Measurements from ENCODE around the gene GCM1. TPM values are rescaled to one million over a fixed set of nuclear protein-coding genes. Genes with fewer than 3 reads are reported as not detected.

The GCM1 gene
- total RNA-seq, 1 experiment from 2014 or later: 0.24 TPM

DNA sequence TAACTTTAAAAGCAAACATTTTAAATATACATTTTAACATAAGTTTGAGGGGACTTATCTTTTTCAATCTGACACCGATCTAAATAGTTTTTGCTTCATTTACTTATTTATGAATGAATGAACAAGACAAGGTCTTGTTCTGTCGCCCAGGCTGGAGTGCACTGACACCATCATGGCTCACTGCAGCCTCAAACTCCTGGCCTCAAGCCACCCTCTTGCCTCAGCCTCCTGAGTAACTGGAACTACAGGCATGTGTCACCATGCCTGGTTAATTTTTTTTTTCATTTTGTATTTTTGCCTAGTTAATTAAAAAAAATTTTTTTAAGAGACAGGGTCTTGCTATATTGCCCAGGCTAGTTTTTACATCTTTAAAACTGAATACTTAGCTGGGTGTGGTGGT is 58.1 kb downstream of the GCM1 start:
- peaks cover 62% of the 10 kb centered on the region for H3K36me3 ChIP-seq (ENCODE audit: insufficient read depth, low read length, poor library complexity, severe bottlenecking)
- POLR2A ChIA-PET (ENCODE audit: low non-redundant PET): no interaction called here
- no peak for TF ChIP-seq EZH2 (IDR thresholded peaks at IDR 0.05; ENCODE audit: borderline replicate concordance, low read depth, low read length, poor library complexity, severe bottlenecking)
- TF ChIP-seq, protein P1, sequence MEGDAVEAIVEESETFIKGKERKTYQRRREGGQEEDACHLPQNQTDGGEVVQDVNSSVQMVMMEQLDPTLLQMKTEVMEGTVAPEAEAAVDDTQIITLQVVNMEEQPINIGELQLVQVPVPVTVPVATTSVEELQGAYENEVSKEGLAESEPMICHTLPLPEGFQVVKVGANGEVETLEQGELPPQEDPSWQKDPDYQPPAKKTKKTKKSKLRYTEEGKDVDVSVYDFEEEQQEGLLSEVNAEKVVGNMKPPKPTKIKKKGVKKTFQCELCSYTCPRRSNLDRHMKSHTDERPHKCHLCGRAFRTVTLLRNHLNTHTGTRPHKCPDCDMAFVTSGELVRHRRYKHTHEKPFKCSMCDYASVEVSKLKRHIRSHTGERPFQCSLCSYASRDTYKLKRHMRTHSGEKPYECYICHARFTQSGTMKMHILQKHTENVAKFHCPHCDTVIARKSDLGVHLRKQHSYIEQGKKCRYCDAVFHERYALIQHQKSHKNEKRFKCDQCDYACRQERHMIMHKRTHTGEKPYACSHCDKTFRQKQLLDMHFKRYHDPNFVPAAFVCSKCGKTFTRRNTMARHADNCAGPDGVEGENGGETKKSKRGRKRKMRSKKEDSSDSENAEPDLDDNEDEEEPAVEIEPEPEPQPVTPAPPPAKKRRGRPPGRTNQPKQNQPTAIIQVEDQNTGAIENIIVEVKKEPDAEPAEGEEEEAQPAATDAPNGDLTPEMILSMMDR (conservative IDR thresholded peaks at IDR 0.05; ENCODE audit: low read depth, low read length): no peak

DNA sequence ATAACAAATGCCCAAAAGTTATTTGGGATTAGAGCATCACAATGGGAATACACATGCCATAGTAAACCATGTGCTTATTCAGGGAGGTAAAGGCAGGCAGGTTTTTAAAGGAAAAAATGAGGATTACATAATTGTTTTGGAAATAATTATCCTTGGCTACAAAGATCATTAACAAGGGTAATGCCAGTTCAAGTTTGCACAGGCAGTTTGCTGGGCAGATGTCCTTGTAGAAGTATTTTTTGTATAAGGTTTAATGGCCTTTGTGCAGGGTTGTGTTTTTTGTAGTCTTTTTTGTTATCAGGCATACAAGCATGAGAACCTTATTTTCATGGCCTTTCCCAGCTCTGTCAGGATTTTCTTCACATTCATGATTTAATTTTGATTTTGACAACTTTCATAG is 58.7 kb downstream of the GCM1 start:
- TF ChIP-seq, protein P1 (conservative IDR thresholded peaks at IDR 0.05; ENCODE audit: low read depth, low read length): no peak
- TF ChIP-seq EZH2 (IDR thresholded peaks at IDR 0.05; ENCODE audit: borderline replicate concordance, low read depth, low read length, poor library complexity, severe bottlenecking): no peak

More for the DNA sequence above, 58.1 kb downstream of the GCM1 start:
- no peaks in the 10 kb centered on the region for H3K4me1 ChIP-seq (ENCODE audit: insufficient read depth, low read length, poor library complexity, severe bottlenecking)
- no peak for DNase-seq (ENCODE audit: low spot score)
- no peaks in the 10 kb centered on the region for H3K27me3 ChIP-seq (replicated peaks; ENCODE audit: insufficient read depth, low read depth, low read length, poor library complexity)
- CTCF ChIA-PET: no interaction called here
- no TSS peak for BruUV-seq (replicated peaks)
- H3K27ac ChIP-seq (ENCODE audit: low read depth, low read length, poor library complexity, severe bottlenecking): no peak overlapping the region
- H3K9me3 ChIP-seq (ENCODE audit: low read depth, low read length, poor library complexity, severe bottlenecking): no peaks in the 10 kb centered on the region
- intact Hi-C loops (cut with micrococcal nuclease; ENCODE audit: unreplicated experiment): no loop called here
- no peak overlapping the region for H3K4me3 ChIP-seq (ENCODE audit: low read depth, low read length, poor library complexity, severe bottlenecking)

DNA sequence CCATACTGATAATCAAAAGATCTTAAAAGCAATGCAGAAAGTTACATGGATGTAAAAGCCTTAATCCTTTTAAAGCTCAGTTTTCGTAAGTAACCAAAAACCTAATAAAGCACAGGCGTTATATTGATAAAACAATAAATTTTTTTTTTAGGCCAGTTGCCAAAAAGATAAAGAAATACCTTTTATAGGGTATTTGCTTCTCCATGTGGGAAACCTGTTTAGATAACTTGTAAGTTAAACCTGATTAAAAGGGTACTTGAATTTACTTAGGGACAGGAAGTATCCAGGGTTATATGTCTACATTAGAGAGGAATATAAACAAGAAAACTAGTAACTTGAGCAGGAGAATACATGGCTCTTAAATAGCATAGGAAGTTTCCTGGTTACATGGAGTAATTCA is 62.3 kb downstream of the GCM1 start:
- ChIA-PET CTCF (no interaction called here), POLR2A (ENCODE audit: low non-redundant PET) (no interaction called here)
- Histone ChIP-seq H3K27me3 (replicated peaks; ENCODE audit: insufficient read depth, low read depth, low read length, poor library complexity) (no peaks in the 10 kb centered on the region), H3K4me1 (ENCODE audit: insufficient read depth, low read length, poor library complexity, severe bottlenecking) (no peaks in the 10 kb centered on the region), H3K36me3 (ENCODE audit: insufficient read depth, low read length, poor library complexity, severe bottlenecking) (peaks cover 63% of the 10 kb centered on the region), H3K4me3 (ENCODE audit: low read depth, low read length, poor library complexity, severe bottlenecking) (no peak overlapping the region), H3K27ac (ENCODE audit: low read depth, low read length, poor library complexity, severe bottlenecking) (no peak overlapping the region), H3K9me3 (ENCODE audit: low read depth, low read length, poor library complexity, severe bottlenecking) (no peaks in the 10 kb centered on the region)
- no peak for DNase-seq (ENCODE audit: low spot score)
- TF ChIP-seq, protein P1 (conservative IDR thresholded peaks at IDR 0.05; ENCODE audit: low read depth, low read length): no peak
- TF ChIP-seq EZH2 (IDR thresholded peaks at IDR 0.05; ENCODE audit: borderline replicate concordance, low read depth, low read length, poor library complexity, severe bottlenecking): no peak
- intact Hi-C loops (cut with micrococcal nuclease; ENCODE audit: unreplicated experiment): no loop called here
- BruUV-seq (replicated peaks): no TSS peak

More for the DNA sequence above, 58.7 kb downstream of the GCM1 start:
- Histone ChIP-seq H3K27me3 (replicated peaks; ENCODE audit: insufficient read depth, low read depth, low read length, poor library complexity) (no peaks in the 10 kb centered on the region), H3K4me3 (ENCODE audit: low read depth, low read length, poor library complexity, severe bottlenecking) (no peak overlapping the region), H3K4me1 (ENCODE audit: insufficient read depth, low read length, poor library complexity, severe bottlenecking) (no peaks in the 10 kb centered on the region), H3K36me3 (ENCODE audit: insufficient read depth, low read length, poor library complexity, severe bottlenecking) (peaks cover 56% of the 10 kb centered on the region), H3K9me3 (ENCODE audit: low read depth, low read length, poor library complexity, severe bottlenecking) (no peaks in the 10 kb centered on the region), H3K27ac (ENCODE audit: low read depth, low read length, poor library complexity, severe bottlenecking) (no peak overlapping the region)
- no peak for DNase-seq (ENCODE audit: low spot score)
- intact Hi-C loops (cut with micrococcal nuclease; ENCODE audit: unreplicated experiment): no loop called here
- no TSS peak for BruUV-seq (replicated peaks)
- ChIA-PET POLR2A (ENCODE audit: low non-redundant PET) (no interaction called here), CTCF (no interaction called here)
